HL-60/S4 (cell line): ENCODE data around the gene UBE2I.

ENCODE experiments used
- in situ Hi-C: fragments of 300-500 bp; cut with MboI; formaldehyde crosslinking; loops from 2 replicates; pipeline ENCODE4 v1.14.3; 2022; ENCODE audit warnings: low sequenced_read_pairs

The UBE2I gene

GRCh38 chr16:1355591-1355990, 46.2 kb downstream of the UBE2I start:
- in situ Hi-C loops, result no loop called here

- in situ Hi-C loops, result no loop called here
Observed at GRCh38 chr16:1356061-1356900, 46.8 kb downstream of the UBE2I start.

GRCh38 chr16:1357906-1358566, 48.6 kb downstream of the UBE2I start:
- in situ Hi-C loops, result no loop called here

- in situ Hi-C loops, result no loop called here
Observed at GRCh38 chr16:1361685-1362360, 52.4 kb downstream of the UBE2I start.

GRCh38 chr16:1362807-1363206, 53.4 kb downstream of the UBE2I start:
- in situ Hi-C loops, result no loop called here

GRCh38 chr16:1363501-1364041, 54.1 kb downstream of the UBE2I start:
- in situ Hi-C loops, result no loop called here

- in situ Hi-C loops, result no loop called here
Observed at GRCh38 chr16:1364510-1364909, 55.1 kb downstream of the UBE2I start.

GRCh38 chr16:1366060-1366711, 56.8 kb downstream of the UBE2I start:
- in situ Hi-C loops, result no loop called here

GRCh38 chr16:1366712-1367299, 57.4 kb downstream of the UBE2I start:
- in situ Hi-C loops, result no loop called here

GRCh38 chr16:1367486-1368174, 58.2 kb downstream of the UBE2I start:
- in situ Hi-C loops, result no loop called here

- in situ Hi-C loops, result no loop called here
Observed at GRCh38 chr16:1371054-1371978, 61.9 kb downstream of the UBE2I start.

- in situ Hi-C loops, result no loop called here
Observed at GRCh38 chr16:1372292-1372950, 63.0 kb downstream of the UBE2I start.

GRCh38 chr16:1374418-1375297, 65.2 kb downstream of the UBE2I start:
- in situ Hi-C loops, result no loop called here

GRCh38 chr16:1375298-1375640, 65.8 kb downstream of the UBE2I start:
- in situ Hi-C loops, result no loop called here

GRCh38 chr16:1375741-1376410, 66.4 kb downstream of the UBE2I start:
- in situ Hi-C loops, result no loop called here
